Neural progenitor cell (in vitro differentiated cells): Measurements from ENCODE around the gene SHISAL1. TPM values are rescaled to one million over a fixed set of nuclear protein-coding genes. Genes with fewer than 3 reads are reported as not detected.
A peak's percentile ranks its signal among the peaks of the same experiment; 100 is the strongest.

Experiments
- DNase-seq: peaks from one replicate; pipeline ENCODE4 v3.0.0-alpha.2; 2016; ENCODE audit warnings: low spot score
- H2AFZ ChIP-seq: fragments of 200-600 bp; sonication (generic); replicated peaks from 2 replicates; pipeline ENCODE4 v1.6.1; 2016; ENCODE audit warnings: antibody characterized with exemption
- H3F3A ChIP-seq: fragments of 200-600 bp; sonication (generic); 2 replicates; pipeline ENCODE4 v1.6.1; 2016; ENCODE audit warnings: antibody characterized with exemption, low read depth
- H3K27ac ChIP-seq: fragments of 200-600 bp; sonication (generic); 2 replicates; pipeline ENCODE4 v1.5.1; 2016; ENCODE audit warnings: mild to moderate bottlenecking
- H3K27me3 ChIP-seq: fragments of 200-600 bp; sonication (generic); 2 replicates; pipeline ENCODE4 v1.6.1; 2016; ENCODE audit warnings: mild to moderate bottlenecking, moderate library complexity
- H3K36me3 ChIP-seq: fragments of 200-600 bp; sonication (generic); 2 replicates; pipeline ENCODE4 v1.5.1; 2016
- H3K4me1 ChIP-seq: fragments of 200-600 bp; sonication (generic); 2 replicates; pipeline ENCODE4 v1.6.1; 2016; ENCODE audit warnings: mixed run types
- H3K4me2 ChIP-seq: fragments of 200-600 bp; sonication (generic); 2 replicates; pipeline ENCODE4 v1.6.1; 2016
- H3K4me3 ChIP-seq: fragments of 200-600 bp; sonication (generic); 2 replicates; pipeline ENCODE4 v1.5.1; 2016
- H3K79me2 ChIP-seq: fragments of 200-600 bp; sonication (generic); 2 replicates; pipeline ENCODE4 v1.6.1; 2016; ENCODE audit warnings: low read depth
- H3K9ac ChIP-seq: fragments of 200-600 bp; sonication (generic); 2 replicates; pipeline ENCODE4 v1.6.1; 2016
- H3K9me3 ChIP-seq: fragments of 200-600 bp; sonication (generic); 2 replicates; pipeline ENCODE4 v1.5.1; 2016; ENCODE audit warnings: low read depth
- H4K20me1 ChIP-seq: fragments of 200-600 bp; sonication (generic); 2 replicates; pipeline ENCODE4 v1.6.1; 2016; ENCODE audit warnings: low read depth
- H3K27ac Mint-ChIP-seq: 3 replicates; pipeline ENCODE4 v1.8.0; 2021; ENCODE audit warnings: mixed read lengths
- H3K27me3 Mint-ChIP-seq: 2 replicates; pipeline ENCODE4 v1.8.0; 2022; ENCODE audit warnings: low read depth, mild to moderate bottlenecking, inconsistent platforms, moderate library complexity, mixed read lengths; ENCODE audit not compliant: insufficient read depth
- H3K36me3 Mint-ChIP-seq: 3 replicates; pipeline ENCODE4 v1.8.0; 2021; ENCODE audit warnings: mixed read lengths
- H3K4me1 Mint-ChIP-seq: 3 replicates; pipeline ENCODE4 v1.8.0; 2021; ENCODE audit warnings: mixed read lengths
- H3K4me3 Mint-ChIP-seq: 3 replicates; pipeline ENCODE4 v1.8.0; 2021; ENCODE audit warnings: mild to moderate bottlenecking, moderate library complexity, mixed read lengths
- H3K9me3 Mint-ChIP-seq: 3 replicates; pipeline ENCODE4 v1.8.0; 2020; ENCODE audit warnings: mixed read lengths
- CTCF ChIP-seq: fragments of 200-600 bp; sonication (generic); IDR thresholded peaks from 2 replicates; pipeline ENCODE4 v1.5.1; 2017; ENCODE audit warnings: antibody characterized with exemption, mild to moderate bottlenecking
- EZH2 ChIP-seq: fragments of 200-600 bp; sonication (generic); IDR thresholded peaks from 2 replicates; pipeline ENCODE4 v1.6.1; 2017; ENCODE audit warnings: antibody characterized with exemption, mild to moderate bottlenecking, moderate library complexity
- EZH2phosphoT487 ChIP-seq: fragments of 200-600 bp; sonication (generic); IDR thresholded peaks from 2 replicates; pipeline ENCODE4 v1.6.1; 2017; ENCODE audit warnings: antibody characterized with exemption
- total RNA-seq: library from RNA; depleted of rRNA; stranded (reverse); fragments of >200 nt; gene quantifications from 2 replicates; pipeline ENCODE4 v1.2.3, GENCODE V29; 2015; ENCODE audit warnings: low replicate concordance

SHISAL1 gene
- total RNA-seq, 1 donor from 2014 or later: 4.4 TPM

GRCh38 chr22:44351685-44352377, 39.1 kb upstream of the SHISAL1 start:
- Histone ChIP-seq H2AFZ (no peak overlapping the region), H3K9me3 (no peaks in the 10 kb centered on the region), H3K9ac (no peak overlapping the region), H3K4me1 (peaks cover 18% of the 10 kb centered on the region), H3K79me2 (no peaks in the 10 kb centered on the region), H3F3A (no peaks in the 10 kb centered on the region), H4K20me1 (no peaks in the 10 kb centered on the region), H3K27me3 (no peaks in the 10 kb centered on the region), H3K4me3 (no peak overlapping the region), H3K27ac (no peak overlapping the region), H3K4me2 (no peak overlapping the region), H3K36me3 (no peaks in the 10 kb centered on the region)
- H3K4me3 Mint-ChIP-seq: peak overlapping the region; percentile 71
- no peaks in the 10 kb centered on the region for H3K36me3 Mint-ChIP-seq
- H3K9me3 Mint-ChIP-seq: no peaks in the 10 kb centered on the region
- peak; percentile 48 for DNase-seq
- H3K27me3 Mint-ChIP-seq: peaks cover 10% of the 10 kb centered on the region
- peak overlapping the region; percentile 42 for H3K27ac Mint-ChIP-seq
- no peak for TF ChIP-seq EZH2phosphoT487
- no peak for TF ChIP-seq CTCF
- TF ChIP-seq EZH2: no peak
- peaks cover 36% of the 10 kb centered on the region for H3K4me1 Mint-ChIP-seq

GRCh38 chr22:44351037-44351436, 38.3 kb upstream of the SHISAL1 start:
- Histone ChIP-seq H3K27ac (no peak overlapping the region), H4K20me1 (no peaks in the 10 kb centered on the region), H3K27me3 (no peaks in the 10 kb centered on the region), H3K4me1 (peaks cover 18% of the 10 kb centered on the region), H3K79me2 (no peaks in the 10 kb centered on the region), H3K9ac (no peak overlapping the region), H3K4me2 (no peak overlapping the region), H3K36me3 (no peaks in the 10 kb centered on the region), H3K9me3 (no peaks in the 10 kb centered on the region), H3K4me3 (no peak overlapping the region), H3F3A (no peaks in the 10 kb centered on the region), H2AFZ (no peak overlapping the region)
- H3K4me1 Mint-ChIP-seq: peaks cover 39% of the 10 kb centered on the region
- H3K27ac Mint-ChIP-seq: no peak overlapping the region
- TF ChIP-seq EZH2phosphoT487 (no peak), EZH2 (no peak), CTCF (no peak)
- no peaks in the 10 kb centered on the region for H3K9me3 Mint-ChIP-seq
- no peaks in the 10 kb centered on the region for H3K36me3 Mint-ChIP-seq
- no peak for DNase-seq
- no peak overlapping the region for H3K4me3 Mint-ChIP-seq
- peaks cover 10% of the 10 kb centered on the region for H3K27me3 Mint-ChIP-seq

GRCh38 chr22:44349594-44349993, 36.8 kb upstream of the SHISAL1 start:
- Histone ChIP-seq H3K36me3 (no peaks in the 10 kb centered on the region), H4K20me1 (no peaks in the 10 kb centered on the region), H3K4me3 (no peak overlapping the region), H3K9me3 (no peaks in the 10 kb centered on the region), H2AFZ (no peak overlapping the region), H3K27ac (no peak overlapping the region), H3K4me2 (no peak overlapping the region), H3K79me2 (no peaks in the 10 kb centered on the region), H3K9ac (no peak overlapping the region), H3F3A (no peaks in the 10 kb centered on the region), H3K27me3 (no peaks in the 10 kb centered on the region), H3K4me1 (peaks cover 18% of the 10 kb centered on the region)
- DNase-seq: no peak
- Mint-ChIP-seq H3K36me3 (no peaks in the 10 kb centered on the region), H3K9me3 (no peaks in the 10 kb centered on the region), H3K27ac (peak overlapping the region; percentile 87), H3K27me3 (peaks cover 11% of the 10 kb centered on the region), H3K4me3 (no peak overlapping the region), H3K4me1 (peaks cover 39% of the 10 kb centered on the region)
- TF ChIP-seq EZH2 (no peak), CTCF (no peak), EZH2phosphoT487 (no peak)
